Measurements from ENCODE around the gene ZNF611. TPM values are rescaled to one million over a fixed set of nuclear protein-coding genes. Genes with fewer than 3 reads are reported as not detected.

ZNF611 gene
- total and polyA plus RNA-seq, 2 experiments from 2014 or later, result 10.8 to 21.3 TPM

DNA sequence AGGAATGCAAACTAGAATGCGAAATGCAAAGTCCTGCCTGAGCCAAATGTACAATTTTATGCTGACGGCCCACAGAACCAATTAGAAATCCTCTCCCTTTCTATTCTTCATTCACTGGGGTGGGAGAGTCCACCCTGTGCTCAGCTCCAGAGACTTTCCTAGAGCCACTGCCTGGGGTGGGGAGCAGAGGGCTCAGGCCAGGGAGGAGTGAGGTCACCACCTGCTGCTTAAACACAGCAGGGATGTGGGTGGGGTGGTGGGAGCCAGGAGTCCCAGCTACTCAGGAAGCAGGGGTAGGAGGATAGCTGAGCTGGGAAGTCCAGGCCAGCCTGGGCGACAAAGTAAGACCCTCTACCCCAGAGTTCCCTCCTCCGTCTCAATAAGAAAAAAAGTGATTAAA is 69.8 kb downstream of the ZNF611 start:
- Histone ChIP-seq H3K36me3 (replicated peaks; ENCODE audit: insufficient read depth, low read depth) (no peaks in the 10 kb centered on the region), H3K4me2 (no peak overlapping the region), H3K27me3 (no peaks in the 10 kb centered on the region), H3K9me3 (ENCODE audit: low read depth) (no peaks in the 10 kb centered on the region), H3K9me2 (replicated peaks; ENCODE audit: insufficient read depth) (no peaks in the 10 kb centered on the region), H3K4me1 (ENCODE audit: insufficient read depth) (peaks cover 6% of the 10 kb centered on the region), H4K20me1 (ENCODE audit: insufficient read depth, poor library complexity, severe bottlenecking) (no peaks in the 10 kb centered on the region), H2AFZ (no peak overlapping the region), H3K27ac (peak overlapping the region; percentile 82), H3K79me2 (peaks cover 32% of the 10 kb centered on the region), H3K4me3 (no peak overlapping the region)
- TF ChIP-seq, protein P1, sequence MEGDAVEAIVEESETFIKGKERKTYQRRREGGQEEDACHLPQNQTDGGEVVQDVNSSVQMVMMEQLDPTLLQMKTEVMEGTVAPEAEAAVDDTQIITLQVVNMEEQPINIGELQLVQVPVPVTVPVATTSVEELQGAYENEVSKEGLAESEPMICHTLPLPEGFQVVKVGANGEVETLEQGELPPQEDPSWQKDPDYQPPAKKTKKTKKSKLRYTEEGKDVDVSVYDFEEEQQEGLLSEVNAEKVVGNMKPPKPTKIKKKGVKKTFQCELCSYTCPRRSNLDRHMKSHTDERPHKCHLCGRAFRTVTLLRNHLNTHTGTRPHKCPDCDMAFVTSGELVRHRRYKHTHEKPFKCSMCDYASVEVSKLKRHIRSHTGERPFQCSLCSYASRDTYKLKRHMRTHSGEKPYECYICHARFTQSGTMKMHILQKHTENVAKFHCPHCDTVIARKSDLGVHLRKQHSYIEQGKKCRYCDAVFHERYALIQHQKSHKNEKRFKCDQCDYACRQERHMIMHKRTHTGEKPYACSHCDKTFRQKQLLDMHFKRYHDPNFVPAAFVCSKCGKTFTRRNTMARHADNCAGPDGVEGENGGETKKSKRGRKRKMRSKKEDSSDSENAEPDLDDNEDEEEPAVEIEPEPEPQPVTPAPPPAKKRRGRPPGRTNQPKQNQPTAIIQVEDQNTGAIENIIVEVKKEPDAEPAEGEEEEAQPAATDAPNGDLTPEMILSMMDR (IDR thresholded peaks at IDR 0.05; ENCODE audit: poor library complexity), result no peak
- TF ChIP-seq EZH2phosphoT487 (IDR thresholded peaks at IDR 0.05; ENCODE audit: low read depth, severe bottlenecking, unreplicated experiment), result no peak
- TF ChIP-seq EZH2 (IDR thresholded peaks at IDR 0.05; ENCODE audit: borderline replicate concordance), result no peak
- DNase-seq (ENCODE audit: low spot score), result no peak
- WGBS (ENCODE audit: low lambda C conversion rate, missing lambda C conversion rate), result 100% methylated on average over 4 of the region's 4 CpGs

DNA sequence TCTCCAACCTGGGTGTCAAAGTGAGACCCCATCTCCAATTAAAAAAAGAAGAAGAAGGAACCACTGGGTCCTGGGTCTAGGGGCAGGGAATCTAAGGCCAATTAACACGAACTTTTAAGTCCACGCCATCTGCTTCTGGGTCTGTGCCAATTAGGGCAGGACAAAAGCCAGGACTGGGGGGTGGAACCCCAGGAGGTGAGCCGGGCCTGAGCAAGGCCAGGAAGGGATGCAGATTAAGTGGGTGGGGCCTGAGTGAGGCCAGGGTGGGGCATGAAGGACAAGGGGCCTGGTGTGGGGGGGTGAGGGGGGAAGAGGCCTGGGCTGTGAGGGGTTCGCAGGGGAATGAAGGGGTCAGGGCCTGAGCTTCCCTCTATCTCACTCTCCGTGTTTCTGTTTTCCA is 70.4 kb downstream of the ZNF611 start:
- Histone ChIP-seq H4K20me1 (ENCODE audit: insufficient read depth, poor library complexity, severe bottlenecking) (no peaks in the 10 kb centered on the region), H3K27me3 (no peaks in the 10 kb centered on the region), H3K79me2 (peaks cover 31% of the 10 kb centered on the region), H3K36me3 (replicated peaks; ENCODE audit: insufficient read depth, low read depth) (no peaks in the 10 kb centered on the region), H3K4me1 (ENCODE audit: insufficient read depth) (peaks cover 6% of the 10 kb centered on the region), H3K4me2 (no peak overlapping the region), H3K4me3 (no peak overlapping the region), H3K27ac (peak overlapping the region; percentile 82), H3K9me2 (replicated peaks; ENCODE audit: insufficient read depth) (no peaks in the 10 kb centered on the region), H2AFZ (no peak overlapping the region), H3K9me3 (ENCODE audit: low read depth) (no peaks in the 10 kb centered on the region)
- TF ChIP-seq EZH2 (IDR thresholded peaks at IDR 0.05; ENCODE audit: borderline replicate concordance), result no peak
- no peak for TF ChIP-seq EZH2phosphoT487 (IDR thresholded peaks at IDR 0.05; ENCODE audit: low read depth, severe bottlenecking, unreplicated experiment)
- TF ChIP-seq, protein P1 (IDR thresholded peaks at IDR 0.05; ENCODE audit: poor library complexity), result no peak
- DNase-seq (ENCODE audit: low spot score), result no peak
- WGBS (ENCODE audit: low lambda C conversion rate, missing lambda C conversion rate), result 73% methylated on average over 4 of the region's 5 CpGs

DNA sequence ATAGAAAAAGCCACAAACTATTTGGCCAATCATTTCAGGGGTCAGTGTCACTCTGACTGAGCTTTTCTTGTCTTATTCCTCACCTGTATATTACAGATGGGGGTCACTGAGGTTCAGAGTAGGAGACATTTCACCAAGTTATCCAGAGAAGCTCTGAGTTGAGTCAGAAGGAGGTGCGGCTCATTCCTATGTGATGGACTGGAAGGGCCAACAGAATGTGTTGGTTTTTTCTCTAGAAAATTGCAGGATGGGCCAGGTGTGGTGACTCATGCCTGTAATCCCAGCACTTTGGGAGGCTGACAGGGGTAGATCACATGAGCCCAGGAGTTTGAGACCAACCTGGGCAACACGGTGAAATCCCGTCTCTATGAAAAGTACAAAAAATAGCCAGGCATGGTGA is 72.2 kb downstream of the ZNF611 start:
- H3K27me3 ChIP-seq, result no peaks in the 10 kb centered on the region
- H3K9me3 ChIP-seq (ENCODE audit: low read depth), result no peaks in the 10 kb centered on the region
- no peaks in the 10 kb centered on the region for H3K36me3 ChIP-seq (replicated peaks; ENCODE audit: insufficient read depth, low read depth)
- WGBS (ENCODE audit: low lambda C conversion rate, missing lambda C conversion rate), result 88% methylated on average over 3 of the region's 3 CpGs
- no peaks in the 10 kb centered on the region for H3K9me2 ChIP-seq (replicated peaks; ENCODE audit: insufficient read depth)
- H3K4me2 ChIP-seq, result no peak overlapping the region
- H3K27ac ChIP-seq, result no peak overlapping the region
- H3K79me2 ChIP-seq, result peaks cover 25% of the 10 kb centered on the region
- H4K20me1 ChIP-seq (ENCODE audit: insufficient read depth, poor library complexity, severe bottlenecking), result no peaks in the 10 kb centered on the region
- no peak overlapping the region for H3K4me3 ChIP-seq
- peak; percentile 22 for DNase-seq (ENCODE audit: low spot score)
- H3K4me1 ChIP-seq (ENCODE audit: insufficient read depth), result peaks cover 6% of the 10 kb centered on the region
- TF ChIP-seq, protein P1 (IDR thresholded peaks at IDR 0.05; ENCODE audit: poor library complexity), result no peak
- no peak for TF ChIP-seq EZH2phosphoT487 (IDR thresholded peaks at IDR 0.05; ENCODE audit: low read depth, severe bottlenecking, unreplicated experiment)
- no peak for TF ChIP-seq EZH2 (IDR thresholded peaks at IDR 0.05; ENCODE audit: borderline replicate concordance)
- no peak overlapping the region for H2AFZ ChIP-seq

DNA sequence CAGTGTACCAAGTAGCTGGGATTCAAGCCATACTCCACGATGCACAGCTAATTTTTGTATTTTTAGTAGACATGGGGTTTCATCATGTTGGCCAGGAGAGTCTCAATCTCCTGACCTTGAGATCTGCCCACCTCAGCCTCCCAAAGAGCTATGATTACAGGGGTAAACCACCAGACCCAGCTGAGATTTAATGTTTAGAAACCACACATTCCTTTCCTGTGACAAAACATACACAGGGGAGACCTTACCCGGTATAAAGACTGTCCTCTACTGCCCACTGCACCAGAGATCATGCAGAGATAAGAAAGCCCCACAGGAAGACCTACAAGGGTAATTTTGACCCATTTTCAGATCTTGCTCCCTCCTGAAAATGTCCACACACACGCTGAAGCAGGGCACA is 73.9 kb downstream of the ZNF611 start:
- H3K9me3 ChIP-seq (ENCODE audit: low read depth), result no peaks in the 10 kb centered on the region
- no peaks in the 10 kb centered on the region for H4K20me1 ChIP-seq (ENCODE audit: insufficient read depth, poor library complexity, severe bottlenecking)
- no peaks in the 10 kb centered on the region for H3K9me2 ChIP-seq (replicated peaks; ENCODE audit: insufficient read depth)
- TF ChIP-seq, protein P1 (IDR thresholded peaks at IDR 0.05; ENCODE audit: poor library complexity), result no peak
- TF ChIP-seq EZH2 (IDR thresholded peaks at IDR 0.05; ENCODE audit: borderline replicate concordance) (no peak), EZH2phosphoT487 (IDR thresholded peaks at IDR 0.05; ENCODE audit: low read depth, severe bottlenecking, unreplicated experiment) (no peak)
- no peak overlapping the region for H2AFZ ChIP-seq
- no peak overlapping the region for H3K4me3 ChIP-seq
- DNase-seq (ENCODE audit: low spot score), result no peak
- H3K4me2 ChIP-seq, result no peak overlapping the region
- H3K4me1 ChIP-seq (ENCODE audit: insufficient read depth), result peaks cover 6% of the 10 kb centered on the region
- H3K27ac ChIP-seq, result no peak overlapping the region
- WGBS (ENCODE audit: low lambda C conversion rate, missing lambda C conversion rate), result 69% methylated on average over 3 of the region's 3 CpGs
- H3K36me3 ChIP-seq (replicated peaks; ENCODE audit: insufficient read depth, low read depth), result no peaks in the 10 kb centered on the region
- H3K27me3 ChIP-seq, result no peaks in the 10 kb centered on the region
- peaks cover 25% of the 10 kb centered on the region for H3K79me2 ChIP-seq

All from hepatocyte (in vitro differentiated cells).